MM.1S (cell line): ENCODE data around the gene DHX9.

Source experiments
- EZH2 ChIP-seq: fragments of 300-600 bp; sonication (generic); optimal IDR thresholded peaks from 2 replicates; pipeline ENCODE3; 2017; ENCODE audit warnings: low read depth, mild to moderate bottlenecking, antibody characterized with exemption, low read length, mixed read lengths
- TF ChIP-seq, protein P1 (sequence below): fragments of 300-600 bp; sonication (generic); IDR thresholded peaks from 2 replicates; pipeline ENCODE4 v1.5.1; 2016; ENCODE audit warnings: antibody characterized with exemption, low read length, mixed read lengths

DNA sequence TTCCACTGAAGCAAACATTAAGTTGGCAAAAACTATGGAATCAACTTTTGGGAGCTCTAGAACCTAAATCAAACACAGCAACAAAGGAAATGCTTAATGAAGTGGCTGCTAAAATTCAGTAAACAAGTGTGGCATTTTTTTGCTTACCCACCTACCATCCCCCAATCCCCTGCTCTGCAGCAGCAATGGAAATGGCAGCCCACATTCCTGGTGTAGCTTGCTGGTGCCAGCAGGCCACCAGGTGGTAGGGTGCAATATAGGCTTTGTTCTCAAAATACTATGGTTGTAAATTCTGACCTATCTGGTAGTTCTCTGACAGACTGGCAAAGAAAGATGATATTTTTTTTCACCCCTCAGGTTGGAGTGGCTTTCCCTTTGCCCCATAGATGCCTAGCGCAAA, 71.0 kb downstream of the DHX9 start:
- TF ChIP-seq, protein P1, sequence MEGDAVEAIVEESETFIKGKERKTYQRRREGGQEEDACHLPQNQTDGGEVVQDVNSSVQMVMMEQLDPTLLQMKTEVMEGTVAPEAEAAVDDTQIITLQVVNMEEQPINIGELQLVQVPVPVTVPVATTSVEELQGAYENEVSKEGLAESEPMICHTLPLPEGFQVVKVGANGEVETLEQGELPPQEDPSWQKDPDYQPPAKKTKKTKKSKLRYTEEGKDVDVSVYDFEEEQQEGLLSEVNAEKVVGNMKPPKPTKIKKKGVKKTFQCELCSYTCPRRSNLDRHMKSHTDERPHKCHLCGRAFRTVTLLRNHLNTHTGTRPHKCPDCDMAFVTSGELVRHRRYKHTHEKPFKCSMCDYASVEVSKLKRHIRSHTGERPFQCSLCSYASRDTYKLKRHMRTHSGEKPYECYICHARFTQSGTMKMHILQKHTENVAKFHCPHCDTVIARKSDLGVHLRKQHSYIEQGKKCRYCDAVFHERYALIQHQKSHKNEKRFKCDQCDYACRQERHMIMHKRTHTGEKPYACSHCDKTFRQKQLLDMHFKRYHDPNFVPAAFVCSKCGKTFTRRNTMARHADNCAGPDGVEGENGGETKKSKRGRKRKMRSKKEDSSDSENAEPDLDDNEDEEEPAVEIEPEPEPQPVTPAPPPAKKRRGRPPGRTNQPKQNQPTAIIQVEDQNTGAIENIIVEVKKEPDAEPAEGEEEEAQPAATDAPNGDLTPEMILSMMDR, result no peak
- no peak for TF ChIP-seq EZH2
